Central memory CD8-positive, alpha-beta T cell (primary cell): Measurements from ENCODE around the gene HIPK2.

Experiments used
- ATAC-seq: fragments of 150-1000 bp; cut with Tn5 transposase; replicated peaks from 2 replicates; pipeline ENCODE4 v1.10.0; 2022; ENCODE audit warnings: mild to moderate bottlenecking, moderate FRiP score, moderate number of reproducible peaks; ENCODE audit not compliant: poor library complexity, severe bottlenecking; ENCODE audit errors: extremely low read depth
- DNase-seq, 2 donors: peaks; one replicate each; pipeline ENCODE4 v3.0.0; 2021; ENCODE audit warnings: low spot score in 2 of 2
- H3K27ac Mint-ChIP-seq: one replicate; pipeline ENCODE4 v1.8.0; 2022; ENCODE audit warnings: low read depth, mild to moderate bottlenecking, moderate library complexity, mixed read lengths
- H3K27me3 Mint-ChIP-seq: one replicate; pipeline ENCODE4 v1.8.0; 2022; ENCODE audit warnings: mixed read lengths
- H3K36me3 Mint-ChIP-seq: one replicate; pipeline ENCODE4 v1.8.0; 2022; ENCODE audit warnings: mild to moderate bottlenecking, moderate library complexity, mixed read lengths; ENCODE audit not compliant: insufficient read depth
- H3K4me1 Mint-ChIP-seq: one replicate; pipeline ENCODE4 v1.8.0; 2022; ENCODE audit warnings: mixed read lengths
- H3K4me3 Mint-ChIP-seq: one replicate; pipeline ENCODE4 v1.8.0; 2022; ENCODE audit warnings: mild to moderate bottlenecking, moderate library complexity, mixed read lengths
- H3K9me3 Mint-ChIP-seq: one replicate; pipeline ENCODE4 v1.8.0; 2022; ENCODE audit warnings: mixed read lengths

HIPK2 gene

GRCh38 chr7:139721417-139721816 lies 56.4 kb downstream of the HIPK2 start:
- no peak overlapping the region for H3K27ac Mint-ChIP-seq
- no peaks in the 10 kb centered on the region for H3K27me3 Mint-ChIP-seq
- no peaks in the 10 kb centered on the region for H3K9me3 Mint-ChIP-seq
- DNase-seq (no peak), ATAC-seq (no peak)
- no peak overlapping the region for H3K4me3 Mint-ChIP-seq
- peaks cover 5% of the 10 kb centered on the region for H3K4me1 Mint-ChIP-seq
- peaks cover 5% of the 10 kb centered on the region for H3K36me3 Mint-ChIP-seq

- ATAC-seq (no peak), DNase-seq (no peak)
- Mint-ChIP-seq H3K4me1 (no peaks in the 10 kb centered on the region), H3K4me3 (no peak overlapping the region), H3K9me3 (no peaks in the 10 kb centered on the region), H3K27ac (no peak overlapping the region), H3K36me3 (peaks cover 9% of the 10 kb centered on the region), H3K27me3 (no peaks in the 10 kb centered on the region)
Observed at GRCh38 chr7:139720705-139721231, 57.0 kb downstream of the HIPK2 start.

GRCh38 chr7:139720186-139720585 lies 57.6 kb downstream of the HIPK2 start:
- DNase-seq (no peak), ATAC-seq (no peak)
- Mint-ChIP-seq H3K4me1 (no peaks in the 10 kb centered on the region), H3K36me3 (peaks cover 9% of the 10 kb centered on the region), H3K4me3 (no peak overlapping the region), H3K27ac (no peak overlapping the region), H3K27me3 (no peaks in the 10 kb centered on the region), H3K9me3 (no peaks in the 10 kb centered on the region)

GRCh38 chr7:139718859-139719258 lies 58.9 kb downstream of the HIPK2 start:
- Mint-ChIP-seq H3K36me3 (peaks cover 11% of the 10 kb centered on the region), H3K27me3 (no peaks in the 10 kb centered on the region), H3K9me3 (no peaks in the 10 kb centered on the region), H3K4me1 (no peaks in the 10 kb centered on the region), H3K27ac (no peak overlapping the region), H3K4me3 (no peak overlapping the region)
- DNase-seq, result no peak
- ATAC-seq, result no peak

- DNase-seq, result no peak
- Mint-ChIP-seq H3K4me1 (no peaks in the 10 kb centered on the region), H3K4me3 (no peak overlapping the region), H3K9me3 (no peaks in the 10 kb centered on the region), H3K27ac (no peak overlapping the region), H3K27me3 (no peaks in the 10 kb centered on the region), H3K36me3 (peaks cover 11% of the 10 kb centered on the region)
- no peak for ATAC-seq
Observed at GRCh38 chr7:139718141-139718540, 59.7 kb downstream of the HIPK2 start.

GRCh38 chr7:139716156-139716942 lies 61.4 kb downstream of the HIPK2 start:
- peaks cover 9% of the 10 kb centered on the region for H3K36me3 Mint-ChIP-seq
- no peaks in the 10 kb centered on the region for H3K27me3 Mint-ChIP-seq
- H3K27ac Mint-ChIP-seq, result no peak overlapping the region
- H3K4me3 Mint-ChIP-seq, result no peak overlapping the region
- ATAC-seq (no peak), DNase-seq (no peak)
- H3K9me3 Mint-ChIP-seq, result no peaks in the 10 kb centered on the region
- no peaks in the 10 kb centered on the region for H3K4me1 Mint-ChIP-seq

GRCh38 chr7:139715194-139715815 lies 62.5 kb downstream of the HIPK2 start:
- no peak overlapping the region for H3K4me3 Mint-ChIP-seq
- DNase-seq (no peak), ATAC-seq (no peak)
- H3K27me3 Mint-ChIP-seq, result no peaks in the 10 kb centered on the region
- H3K27ac Mint-ChIP-seq, result no peak overlapping the region
- peaks cover 9% of the 10 kb centered on the region for H3K36me3 Mint-ChIP-seq
- no peaks in the 10 kb centered on the region for H3K9me3 Mint-ChIP-seq
- peaks cover 1% of the 10 kb centered on the region for H3K4me1 Mint-ChIP-seq

- H3K27ac Mint-ChIP-seq, result no peak overlapping the region
- no peak for ATAC-seq
- peaks cover 10% of the 10 kb centered on the region for H3K36me3 Mint-ChIP-seq
- H3K4me1 Mint-ChIP-seq, result peaks cover 6% of the 10 kb centered on the region
- H3K27me3 Mint-ChIP-seq, result no peaks in the 10 kb centered on the region
- DNase-seq, result no peak
- no peaks in the 10 kb centered on the region for H3K9me3 Mint-ChIP-seq
- H3K4me3 Mint-ChIP-seq, result no peak overlapping the region
Observed at GRCh38 chr7:139714163-139714901, 63.5 kb downstream of the HIPK2 start.

- Mint-ChIP-seq H3K9me3 (no peaks in the 10 kb centered on the region), H3K4me3 (no peak overlapping the region), H3K36me3 (peaks cover 10% of the 10 kb centered on the region)
Observed at GRCh38 chr7:139713526-139714162, 64.2 kb downstream of the HIPK2 start.

GRCh38 chr7:139713061-139713460 lies 64.7 kb downstream of the HIPK2 start:
- DNase-seq (no peak), ATAC-seq (no peak)
- no peak overlapping the region for H3K27ac Mint-ChIP-seq
- H3K27me3 Mint-ChIP-seq, result no peaks in the 10 kb centered on the region
- H3K9me3 Mint-ChIP-seq, result no peaks in the 10 kb centered on the region
- peaks cover 6% of the 10 kb centered on the region for H3K4me1 Mint-ChIP-seq
- H3K36me3 Mint-ChIP-seq, result peaks cover 10% of the 10 kb centered on the region
- H3K4me3 Mint-ChIP-seq, result no peak overlapping the region

More at GRCh38 chr7:139713526-139714162, 64.2 kb downstream of the HIPK2 start:
- Mint-ChIP-seq H3K27ac (no peak overlapping the region), H3K4me1 (peaks cover 6% of the 10 kb centered on the region), H3K27me3 (no peaks in the 10 kb centered on the region)
- no peak for ATAC-seq
- no peak for DNase-seq

- Mint-ChIP-seq H3K27me3 (no peaks in the 10 kb centered on the region), H3K4me1 (peaks cover 6% of the 10 kb centered on the region), H3K36me3 (peaks cover 10% of the 10 kb centered on the region), H3K27ac (no peak overlapping the region), H3K9me3 (no peaks in the 10 kb centered on the region), H3K4me3 (no peak overlapping the region)
- DNase-seq (no peak), ATAC-seq (no peak)
Observed at GRCh38 chr7:139711991-139712743, 65.6 kb downstream of the HIPK2 start.

GRCh38 chr7:139710036-139710435 lies 67.8 kb downstream of the HIPK2 start:
- Mint-ChIP-seq H3K36me3 (peaks cover 9% of the 10 kb centered on the region), H3K4me1 (peaks cover 7% of the 10 kb centered on the region), H3K27ac (no peak overlapping the region), H3K27me3 (no peaks in the 10 kb centered on the region), H3K4me3 (no peak overlapping the region), H3K9me3 (no peaks in the 10 kb centered on the region)
- no peak for ATAC-seq
- DNase-seq, result no peak
